Endodermal cell (in vitro differentiated cells): ENCODE results near the gene BAD. TPM values are rescaled to one million over a fixed set of nuclear protein-coding genes. Genes with fewer than 3 reads are reported as not detected.

ENCODE experiments used
- DNase-seq: peaks from one replicate; pipeline ENCODE4 v3.0.0-alpha.2; 2017
- H3K27ac ChIP-seq: 2 replicates; pipeline ENCODE4 v1.5.1; 2013; ENCODE audit warnings: mild to moderate bottlenecking, low read depth, low read length, moderate library complexity
- H3K27me3 ChIP-seq: 2 replicates; pipeline ENCODE4 v1.6.1; 2013; ENCODE audit warnings: mild to moderate bottlenecking, low read length, moderate library complexity; ENCODE audit not compliant: insufficient read depth, control insufficient read depth, poor library complexity, severe bottlenecking
- H3K36me3 ChIP-seq: 2 replicates; pipeline ENCODE4 v1.7.0; 2013; ENCODE audit warnings: mild to moderate bottlenecking, low read length, moderate library complexity; ENCODE audit not compliant: control insufficient read depth, insufficient read depth
- H3K4me1 ChIP-seq: one replicate; pipeline ENCODE4 v1.7.0; 2013; ENCODE audit warnings: low read length; ENCODE audit not compliant: control insufficient read depth, insufficient read depth
- H3K4me3 ChIP-seq: 2 replicates; pipeline ENCODE4 v1.5.1; 2013; ENCODE audit warnings: mild to moderate bottlenecking, low read length, moderate library complexity
- H3K9ac ChIP-seq: 2 replicates; pipeline ENCODE4 v1.6.1; 2013; ENCODE audit warnings: mild to moderate bottlenecking, low read length, moderate library complexity; ENCODE audit not compliant: poor library complexity, severe bottlenecking; ENCODE audit errors: extremely low read depth
- H3K9me3 ChIP-seq: 2 replicates; pipeline ENCODE4 v1.6.1; 2013; ENCODE audit warnings: mild to moderate bottlenecking, low read length, moderate library complexity; ENCODE audit not compliant: control insufficient read depth
- H3K27ac Mint-ChIP-seq: 2 replicates; pipeline ENCODE4 v1.8.0; 2020; ENCODE audit warnings: mixed read lengths
- H3K27me3 Mint-ChIP-seq: 2 replicates; pipeline ENCODE4 v1.8.0; 2021; ENCODE audit warnings: mild to moderate bottlenecking, mixed read lengths; ENCODE audit not compliant: insufficient read depth
- H3K36me3 Mint-ChIP-seq: 2 replicates; pipeline ENCODE4 v1.8.0; 2020; ENCODE audit warnings: low read depth, mixed read lengths
- H3K4me1 Mint-ChIP-seq: 2 replicates; pipeline ENCODE4 v1.8.0; 2020; ENCODE audit warnings: mixed read lengths
- H3K4me3 Mint-ChIP-seq: 2 replicates; pipeline ENCODE4 v1.8.0; 2020; ENCODE audit warnings: mild to moderate bottlenecking, moderate library complexity, mixed read lengths
- H3K9me3 Mint-ChIP-seq: 2 replicates; pipeline ENCODE4 v1.8.0; 2020; ENCODE audit warnings: mild to moderate bottlenecking, mixed read lengths
- WGBS, 2 experiments: methylation state at CpG; one replicate each; pipeline versions ENCODE4 v1.1.5 to v1.1.7; 2013; ENCODE audit warnings: missing lambda C conversion rate in 2 of 2, mixed read lengths in 1 of 2; ENCODE audit not compliant: insufficient coverage in 1 of 2, insufficient read length in 1 of 2; 5-methylcytosine and 5-hydroxymethylcytosine counted together
- total RNA-seq, 2 donors: library from RNA; stranded (reverse); fragmentation: NEBNext Ultra II Directional in 1 of 2; extraction: Animal tissue kit (Norgen Biotek cat#: 25700) in 1 of 2; gene quantifications; 2 replicates in 1 of 2; 3 replicates in 1 of 2; pipeline ENCODE4 v1.2.1, GENCODE V29; 2021
- TF ChIP-seq, protein P1 (sequence below): fragments of 200-600 bp; sonication (generic); conservative IDR thresholded peaks from 2 replicates; pipeline ENCODE4 v1.5.0; 2021; ENCODE audit warnings: antibody characterized with exemption, mild to moderate bottlenecking

BAD gene
- total RNA-seq, 2 donors from 2014 or later: 42.3 to 48.2 TPM

DNA sequence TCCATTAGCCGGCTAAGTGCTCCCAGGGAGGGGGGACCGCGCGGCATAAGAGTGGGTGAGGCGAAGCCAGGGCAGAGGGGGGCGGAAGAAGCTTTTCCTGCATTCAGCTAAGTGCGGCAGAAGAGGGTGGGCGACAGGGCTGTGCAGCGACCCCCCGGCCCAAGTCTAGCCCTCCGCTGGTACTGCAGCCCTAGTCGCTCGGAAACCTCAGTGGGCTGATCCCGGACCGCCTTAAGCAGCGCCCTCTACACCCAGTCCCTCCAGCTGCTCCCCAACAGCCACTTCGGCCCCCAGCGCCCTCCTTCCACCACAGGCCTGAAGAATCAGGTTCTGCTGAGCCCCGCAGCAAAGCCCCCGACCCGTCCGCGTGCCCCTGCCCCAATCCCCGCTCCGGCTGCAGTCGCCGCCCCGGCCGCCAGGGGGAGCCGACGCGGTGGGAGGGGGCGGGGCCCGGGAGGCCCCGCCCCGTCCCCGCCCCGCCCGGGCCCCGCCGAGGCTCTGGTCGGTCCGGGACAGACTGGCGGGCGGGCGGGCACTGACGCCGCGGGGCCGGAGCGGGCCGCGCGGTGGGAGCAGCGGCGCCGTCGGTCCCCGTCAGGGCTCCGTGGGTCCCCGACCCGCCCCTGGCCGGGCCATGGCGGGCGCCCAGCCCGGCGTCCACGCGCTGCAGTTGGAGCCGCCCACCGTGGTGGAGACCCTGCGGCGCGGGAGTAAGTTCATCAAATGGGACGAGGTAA, 33.3 kb downstream of the BAD start, which contains the start of gene PLCB3:
TSS of gene PLCB3 (plus strand) at position 515 of the 737 bp plus-strand sequence. CDS start at position 635, 120 bp downstream.
- Mint-ChIP-seq H3K36me3 (peaks cover 9% of the 10 kb centered on the region), H3K4me3 (peak within 1 kb of the TSS; percentile 86), H3K27me3 (no peaks in the 10 kb centered on the region), H3K27ac (peak within 1 kb of the TSS; percentile 85), H3K4me1 (peaks cover 29% of the 10 kb centered on the region), H3K9me3 (no peaks in the 10 kb centered on the region)
- 1% methylated on average over 40 to 75 of the region's 75 CpGs for WGBS, 2 experiments
- peak within 1 kb of the TSS; percentile 69 for H3K9ac ChIP-seq
- H3K4me1 ChIP-seq: peaks cover 11% of the 10 kb centered on the region
- H3K4me3 ChIP-seq: peak within 1 kb of the TSS; percentile 94
- no peaks in the 10 kb centered on the region for H3K27me3 ChIP-seq
- DNase-seq: peak; percentile 91
- TF ChIP-seq, protein P1, sequence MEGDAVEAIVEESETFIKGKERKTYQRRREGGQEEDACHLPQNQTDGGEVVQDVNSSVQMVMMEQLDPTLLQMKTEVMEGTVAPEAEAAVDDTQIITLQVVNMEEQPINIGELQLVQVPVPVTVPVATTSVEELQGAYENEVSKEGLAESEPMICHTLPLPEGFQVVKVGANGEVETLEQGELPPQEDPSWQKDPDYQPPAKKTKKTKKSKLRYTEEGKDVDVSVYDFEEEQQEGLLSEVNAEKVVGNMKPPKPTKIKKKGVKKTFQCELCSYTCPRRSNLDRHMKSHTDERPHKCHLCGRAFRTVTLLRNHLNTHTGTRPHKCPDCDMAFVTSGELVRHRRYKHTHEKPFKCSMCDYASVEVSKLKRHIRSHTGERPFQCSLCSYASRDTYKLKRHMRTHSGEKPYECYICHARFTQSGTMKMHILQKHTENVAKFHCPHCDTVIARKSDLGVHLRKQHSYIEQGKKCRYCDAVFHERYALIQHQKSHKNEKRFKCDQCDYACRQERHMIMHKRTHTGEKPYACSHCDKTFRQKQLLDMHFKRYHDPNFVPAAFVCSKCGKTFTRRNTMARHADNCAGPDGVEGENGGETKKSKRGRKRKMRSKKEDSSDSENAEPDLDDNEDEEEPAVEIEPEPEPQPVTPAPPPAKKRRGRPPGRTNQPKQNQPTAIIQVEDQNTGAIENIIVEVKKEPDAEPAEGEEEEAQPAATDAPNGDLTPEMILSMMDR: peak; percentile 87
- no peaks in the 10 kb centered on the region for H3K9me3 ChIP-seq
- peaks cover 27% of the 10 kb centered on the region for H3K36me3 ChIP-seq
- H3K27ac ChIP-seq: no peak within 1 kb of the TSS

DNA sequence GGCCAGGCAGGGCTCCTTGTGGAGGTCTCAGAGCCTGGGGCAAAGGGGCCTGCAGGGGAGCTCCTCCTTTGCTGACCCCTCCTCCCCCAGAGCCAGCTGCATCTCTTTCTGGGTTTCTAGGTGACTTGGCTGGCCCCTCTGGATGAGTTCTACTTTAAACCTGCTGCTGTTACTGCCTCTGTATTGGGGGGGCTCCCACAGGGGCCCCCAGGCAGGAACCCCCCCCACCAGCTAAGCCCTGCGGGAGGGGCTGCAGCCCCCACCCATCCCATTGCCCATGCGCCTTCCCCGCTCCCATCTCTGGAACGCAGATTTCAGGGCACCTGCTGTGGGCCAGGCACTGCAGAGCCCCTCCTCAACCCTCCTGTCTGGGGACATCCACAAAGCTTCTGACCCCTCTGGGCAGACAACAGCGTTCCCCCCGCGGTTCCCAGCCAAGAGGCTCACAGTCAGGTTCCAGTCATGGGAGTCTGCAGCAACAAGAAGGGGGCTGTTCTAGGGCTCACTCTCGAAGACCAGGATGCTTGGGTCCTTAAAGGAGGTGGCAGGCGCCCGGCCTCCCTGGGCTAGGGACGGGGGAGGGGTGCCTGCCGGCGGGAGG, 34.0 kb downstream of the BAD start:
- Mint-ChIP-seq H3K27ac (no peak overlapping the region), H3K4me1 (peaks cover 29% of the 10 kb centered on the region), H3K27me3 (no peaks in the 10 kb centered on the region), H3K4me3 (peak overlapping the region; percentile 86), H3K36me3 (peaks cover 8% of the 10 kb centered on the region), H3K9me3 (no peaks in the 10 kb centered on the region)
- DNase-seq: no peak
- peak overlapping the region; percentile 73 for H3K4me3 ChIP-seq
- no peaks in the 10 kb centered on the region for H3K27me3 ChIP-seq
- no peaks in the 10 kb centered on the region for H3K9me3 ChIP-seq
- H3K27ac ChIP-seq: no peak overlapping the region
- TF ChIP-seq, protein P1: no peak
- WGBS, 2 experiments: 4 to 18% methylated on average over 3 to 13 of the region's 13 CpGs
- H3K9ac ChIP-seq: no peak overlapping the region
- H3K4me1 ChIP-seq: peaks cover 11% of the 10 kb centered on the region
- peaks cover 20% of the 10 kb centered on the region for H3K36me3 ChIP-seq

DNA sequence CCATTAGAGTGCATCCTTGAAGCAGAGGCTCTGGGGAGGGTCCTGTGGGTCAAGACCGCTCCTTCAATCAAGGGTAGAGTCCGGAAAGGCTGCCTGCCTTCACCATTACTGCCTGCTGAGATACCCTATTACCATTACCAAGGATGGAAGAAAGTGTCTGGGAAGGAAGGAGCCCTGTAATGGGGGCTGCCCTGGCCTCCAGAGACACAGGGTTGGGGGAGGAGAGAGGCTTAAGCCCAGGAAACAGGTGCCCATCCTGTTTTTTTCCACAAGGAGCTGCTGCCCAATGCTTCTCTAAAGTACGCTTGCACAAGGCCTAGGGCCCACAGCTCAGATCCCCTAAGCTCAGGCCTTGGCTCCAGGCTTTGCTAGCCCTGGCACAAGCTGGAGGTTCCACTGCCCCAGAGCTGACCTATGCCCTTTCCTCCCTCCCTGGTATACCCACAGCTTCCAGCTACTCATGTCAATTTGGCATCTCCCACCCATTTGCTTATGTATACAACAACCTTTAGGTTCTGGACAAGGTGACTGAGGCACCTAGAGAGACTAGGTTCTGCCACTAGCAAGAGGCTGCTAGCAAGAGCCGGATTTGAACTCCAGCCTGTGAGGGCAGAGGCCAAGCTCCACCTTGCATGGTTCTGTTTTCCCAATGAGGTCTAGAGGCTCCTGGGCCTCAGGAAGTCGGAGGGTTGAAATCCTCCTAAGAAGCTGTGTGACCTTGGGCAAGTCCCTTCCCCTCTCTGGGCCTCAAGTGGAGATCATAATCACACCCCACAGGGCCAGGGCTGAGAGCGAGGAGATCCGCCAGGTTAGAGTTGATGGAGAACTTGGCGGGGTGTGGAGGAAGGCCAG, 34.7 kb downstream of the BAD start:
- H3K9me3 Mint-ChIP-seq: no peaks in the 10 kb centered on the region

More for the DNA sequence above, 34.7 kb downstream of the BAD start:
- Histone ChIP-seq H3K27ac (no peak overlapping the region), H3K9ac (no peak overlapping the region), H3K4me1 (peaks cover 11% of the 10 kb centered on the region), H3K36me3 (peaks cover 15% of the 10 kb centered on the region), H3K9me3 (no peaks in the 10 kb centered on the region), H3K27me3 (no peaks in the 10 kb centered on the region), H3K4me3 (no peak overlapping the region)
- Mint-ChIP-seq H3K36me3 (peaks cover 5% of the 10 kb centered on the region), H3K4me1 (peaks cover 29% of the 10 kb centered on the region), H3K27me3 (no peaks in the 10 kb centered on the region), H3K4me3 (no peak overlapping the region), H3K27ac (peak overlapping the region; percentile 74)
- TF ChIP-seq, protein P1: no peak
- WGBS, 2 experiments: 83 to 89% methylated on average over 3 to 8 of the region's 8 CpGs
- peak; percentile 84 for DNase-seq
